ENCODE measurements around the gene BAIAP2. TPM values are rescaled to one million over a fixed set of nuclear protein-coding genes. Genes with fewer than 3 reads are reported as not detected.

The BAIAP2 gene
- total RNA-seq, 1 donor from 2014 or later: 113 TPM

DNA sequence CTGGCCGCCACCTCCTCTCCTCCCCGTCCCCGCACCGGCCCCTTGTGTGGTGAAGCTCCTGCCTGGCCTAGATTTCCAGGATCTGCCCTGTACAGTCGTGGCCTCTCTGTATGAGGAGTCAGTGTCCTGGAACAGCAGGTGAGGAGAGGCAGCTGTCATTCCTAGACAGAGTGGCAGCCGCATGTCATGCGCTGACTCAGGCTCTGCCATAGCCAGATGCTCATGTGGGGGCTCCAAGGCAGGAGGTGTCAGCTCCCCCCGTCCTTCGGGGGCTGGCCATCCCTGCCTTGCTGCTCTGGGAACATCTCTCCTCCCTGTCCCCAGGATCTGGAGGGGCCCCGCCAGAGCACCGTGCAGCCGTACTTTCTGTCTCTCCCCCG, 60.4 kb downstream of the BAIAP2 start:
- H3K4me3 ChIP-seq: peak overlapping the region in 1 of 2 donors; percentile 10
- no peak for DNase-seq (ENCODE audit: extremely low spot score in 2 of 2)
- peak overlapping the region; percentile 94 for H3K27ac ChIP-seq
- peaks cover 0 to 8% of the 10 kb centered on the region in 2 donors for H3K36me3 ChIP-seq
- TF ChIP-seq, protein P1, sequence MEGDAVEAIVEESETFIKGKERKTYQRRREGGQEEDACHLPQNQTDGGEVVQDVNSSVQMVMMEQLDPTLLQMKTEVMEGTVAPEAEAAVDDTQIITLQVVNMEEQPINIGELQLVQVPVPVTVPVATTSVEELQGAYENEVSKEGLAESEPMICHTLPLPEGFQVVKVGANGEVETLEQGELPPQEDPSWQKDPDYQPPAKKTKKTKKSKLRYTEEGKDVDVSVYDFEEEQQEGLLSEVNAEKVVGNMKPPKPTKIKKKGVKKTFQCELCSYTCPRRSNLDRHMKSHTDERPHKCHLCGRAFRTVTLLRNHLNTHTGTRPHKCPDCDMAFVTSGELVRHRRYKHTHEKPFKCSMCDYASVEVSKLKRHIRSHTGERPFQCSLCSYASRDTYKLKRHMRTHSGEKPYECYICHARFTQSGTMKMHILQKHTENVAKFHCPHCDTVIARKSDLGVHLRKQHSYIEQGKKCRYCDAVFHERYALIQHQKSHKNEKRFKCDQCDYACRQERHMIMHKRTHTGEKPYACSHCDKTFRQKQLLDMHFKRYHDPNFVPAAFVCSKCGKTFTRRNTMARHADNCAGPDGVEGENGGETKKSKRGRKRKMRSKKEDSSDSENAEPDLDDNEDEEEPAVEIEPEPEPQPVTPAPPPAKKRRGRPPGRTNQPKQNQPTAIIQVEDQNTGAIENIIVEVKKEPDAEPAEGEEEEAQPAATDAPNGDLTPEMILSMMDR (IDR thresholded peaks at IDR 0.05): no peak
- TF ChIP-seq POLR2AphosphoS5 (IDR thresholded peaks at IDR 0.05; ENCODE audit: insufficient read depth in 1 of 2, low read depth in 1 of 2): no peak
- no peak for TF ChIP-seq POLR2A (IDR thresholded peaks at IDR 0.05)
- H3K27me3 ChIP-seq: no peaks in the 10 kb centered on the region
- intact Hi-C loops (cut with DNase I): no loop called here
- H3K9me3 ChIP-seq: no peaks in the 10 kb centered on the region
- H3K4me1 ChIP-seq: peaks cover 77% of the 10 kb centered on the region

- H3K27ac ChIP-seq: peak overlapping the region; percentile 94
- no peaks in the 10 kb centered on the region for H3K9me3 ChIP-seq
- peaks cover 0 to 20% of the 10 kb centered on the region in 2 donors for H3K36me3 ChIP-seq
- DNase-seq (ENCODE audit: extremely low spot score in 2 of 2): no peak
- H3K27me3 ChIP-seq: no peaks in the 10 kb centered on the region
- intact Hi-C loops (cut with DNase I): loop anchor here (2.0 kb wide), 1 partner anchor 72 kb away; no protein-coding TSS in a partner anchor
- peaks cover 65% of the 10 kb centered on the region for H3K4me1 ChIP-seq
- TF ChIP-seq POLR2AphosphoS5 (IDR thresholded peaks at IDR 0.05; ENCODE audit: insufficient read depth in 1 of 2, low read depth in 1 of 2) (no peak), POLR2A (IDR thresholded peaks at IDR 0.05) (no peak)
- TF ChIP-seq, protein P1 (IDR thresholded peaks at IDR 0.05): no peak
- peak overlapping the region in 1 of 2 donors; percentile 38 for H3K4me3 ChIP-seq
These were observed 61.8 kb downstream of the BAIAP2 start for GRCh38 chr17:81096741-81097133.

DNA sequence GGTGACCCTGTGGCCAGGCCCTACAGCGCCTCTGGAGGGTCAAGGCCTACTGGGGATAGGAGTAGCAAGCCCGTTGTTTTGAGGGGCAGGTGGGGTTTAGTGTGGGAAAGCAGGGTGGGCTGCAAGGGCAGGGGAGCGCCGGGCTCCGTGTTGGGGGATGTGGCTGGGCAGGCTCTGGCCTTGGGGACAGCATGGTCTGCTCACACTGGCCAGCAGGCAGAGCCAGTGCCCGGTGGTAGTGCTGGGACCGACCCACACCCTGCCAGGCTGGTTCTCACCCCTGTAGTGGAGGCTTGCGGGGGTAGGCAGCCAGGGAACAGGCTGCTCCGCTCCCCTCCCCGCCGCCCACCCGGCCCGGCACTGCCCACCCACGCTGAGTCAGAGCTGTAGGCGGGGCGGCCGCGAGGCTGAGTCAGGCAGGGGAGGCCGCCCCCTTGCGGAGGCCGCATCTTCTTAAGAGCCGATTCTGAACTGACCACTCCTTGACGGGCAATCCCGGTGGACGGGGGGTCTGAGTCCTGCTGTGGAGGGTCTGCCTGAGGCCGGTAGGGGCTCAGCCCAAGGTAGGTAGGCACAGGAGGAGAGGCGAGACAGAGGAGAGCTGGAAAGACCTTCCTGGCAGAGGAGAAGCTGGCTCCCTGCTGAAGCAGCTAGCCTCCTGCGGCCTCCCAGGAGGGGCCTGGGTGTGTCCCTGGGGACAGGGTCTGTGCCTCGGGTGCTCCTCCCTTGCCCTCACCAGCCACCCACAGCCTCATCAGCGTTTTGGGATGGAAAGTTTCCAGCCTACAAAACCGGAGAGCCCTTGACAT, 62.4 kb downstream of the BAIAP2 start:
- Histone ChIP-seq H3K9me3 (no peaks in the 10 kb centered on the region), H3K36me3 (peaks cover 0 to 20% of the 10 kb centered on the region in 2 donors), H3K27ac (peak overlapping the region; percentile 94), H3K4me1 (peaks cover 59% of the 10 kb centered on the region), H3K4me3 (peak overlapping the region; percentile 23 to 38), H3K27me3 (no peaks in the 10 kb centered on the region)
- DNase-seq (ENCODE audit: extremely low spot score in 2 of 2): no peak
- peak in 1 of 2 donors; percentile 71 for TF ChIP-seq POLR2AphosphoS5 (IDR thresholded peaks at IDR 0.05; ENCODE audit: insufficient read depth in 1 of 2, low read depth in 1 of 2)
- TF ChIP-seq, protein P1 (IDR thresholded peaks at IDR 0.05): peak; percentile 63 to 79 (median 74)
- TF ChIP-seq POLR2A (IDR thresholded peaks at IDR 0.05): no peak
- intact Hi-C loops (cut with DNase I): loop anchor here (2.0 kb wide), 1 partner anchor 73 kb away; no protein-coding TSS in a partner anchor

DNA sequence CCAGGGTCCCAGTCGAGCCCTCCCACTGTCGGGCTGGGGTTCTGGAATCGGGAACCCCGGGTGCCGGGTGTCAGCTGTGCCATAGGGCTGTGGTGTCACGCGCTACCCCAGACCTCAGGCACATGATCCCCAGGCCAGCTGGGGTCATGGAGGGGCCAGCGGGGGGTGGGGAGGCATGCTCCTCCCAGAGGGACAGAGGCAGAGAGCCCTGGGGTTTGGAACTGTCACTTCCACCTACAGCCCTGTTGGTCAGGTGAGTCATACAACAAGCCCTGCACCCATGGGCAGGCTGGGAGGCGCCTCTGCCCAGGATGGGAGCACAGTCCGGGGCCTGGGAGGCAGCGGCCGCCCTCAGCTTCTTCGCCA, 63.0 kb downstream of the BAIAP2 start:
- intact Hi-C loops (cut with DNase I): loop anchor here (2.0 kb wide), 1 partner anchor 73 kb away; no protein-coding TSS in a partner anchor
- H3K4me1 ChIP-seq: peaks cover 53% of the 10 kb centered on the region
- no peaks in the 10 kb centered on the region for H3K27me3 ChIP-seq
- H3K4me3 ChIP-seq: peak overlapping the region; percentile 23 to 38
- no peak for DNase-seq (ENCODE audit: extremely low spot score in 2 of 2)
- H3K36me3 ChIP-seq: peaks cover 0 to 20% of the 10 kb centered on the region in 2 donors
- peak overlapping the region; percentile 94 for H3K27ac ChIP-seq
- no peaks in the 10 kb centered on the region for H3K9me3 ChIP-seq
- TF ChIP-seq POLR2AphosphoS5 (IDR thresholded peaks at IDR 0.05; ENCODE audit: insufficient read depth in 1 of 2, low read depth in 1 of 2) (no peak), POLR2A (IDR thresholded peaks at IDR 0.05) (no peak)
- TF ChIP-seq, protein P1 (IDR thresholded peaks at IDR 0.05): no peak

DNA sequence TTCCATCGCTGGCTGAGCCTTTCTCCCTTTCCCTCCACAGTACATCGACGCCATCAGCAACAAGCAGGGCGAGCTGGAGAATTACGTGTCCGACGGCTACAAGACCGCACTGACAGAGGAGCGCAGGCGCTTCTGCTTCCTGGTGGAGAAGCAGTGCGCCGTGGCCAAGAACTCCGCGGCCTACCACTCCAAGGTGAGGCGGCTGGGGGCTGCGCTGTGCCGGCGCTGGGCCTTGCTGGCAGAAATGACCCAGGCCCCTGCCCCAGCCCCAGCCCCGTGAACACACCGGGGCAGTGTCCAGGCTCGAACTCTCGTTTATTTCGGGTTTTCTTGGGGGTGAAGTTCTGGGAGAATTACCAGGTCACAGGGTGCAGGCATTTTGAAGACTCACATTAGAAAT, 64.9 kb downstream of the BAIAP2 start:
- peaks cover 36% of the 10 kb centered on the region for H3K4me1 ChIP-seq
- intact Hi-C loops (cut with DNase I): loop anchor here (2.0 to 10.0 kb wide), 2 partner anchors 109 to 655 kb away; partner anchors contain the start of gene CHMP6
- no peak overlapping the region for H3K4me3 ChIP-seq
- no peaks in the 10 kb centered on the region for H3K9me3 ChIP-seq
- TF ChIP-seq POLR2AphosphoS5 (IDR thresholded peaks at IDR 0.05; ENCODE audit: insufficient read depth in 1 of 2, low read depth in 1 of 2) (no peak), POLR2A (IDR thresholded peaks at IDR 0.05) (no peak)
- TF ChIP-seq, protein P1 (IDR thresholded peaks at IDR 0.05): no peak
- no peak for DNase-seq (ENCODE audit: extremely low spot score in 2 of 2)
- peaks cover 0 to 33% of the 10 kb centered on the region in 2 donors for H3K36me3 ChIP-seq
- no peak overlapping the region for H3K27ac ChIP-seq
- H3K27me3 ChIP-seq: no peaks in the 10 kb centered on the region
